HG03097 (cell line): ENCODE data around the gene SLC25A17.
"Not testable (repeated sequence)": the region's sequence is repeated elsewhere in the genome, so short reads cannot be mapped to it uniquely, and the experiment has no call there.

Experiments
- ATAC-seq: cut with Tn5 transposase; IDR thresholded peaks from one replicate; pipeline ENCODE4 v1.9.1; 2021; ENCODE audit not compliant: unreplicated experiment, low FRiP score

Gene SLC25A17

GRCh38 chr22:40823426-40823825, 4.3 kb upstream of the SLC25A17 start:
- no peak for ATAC-seq

GRCh38 chr22:40819599-40820140, 524 bp upstream of the SLC25A17 start:
- no peak for ATAC-seq

GRCh38 chr22:40818192-40818746, 877 bp downstream of the SLC25A17 start:
- no peak for ATAC-seq

- no peak for ATAC-seq
Measured at GRCh38 chr22:40817737-40818136, 1.4 kb downstream of the SLC25A17 start.

GRCh38 chr22:40813912-40814315, 5.2 kb downstream of the SLC25A17 start:
- ATAC-seq = no peak

GRCh38 chr22:40808018-40808841, 10.9 kb downstream of the SLC25A17 start:
- no peak for ATAC-seq

- no peak for ATAC-seq
Measured at GRCh38 chr22:40806711-40807110, 12.4 kb downstream of the SLC25A17 start.

- no peak for ATAC-seq
Measured at GRCh38 chr22:40805699-40806203, 13.4 kb downstream of the SLC25A17 start.

- ATAC-seq = no peak
Measured at GRCh38 chr22:40805239-40805638, 13.9 kb downstream of the SLC25A17 start.

- no peak for ATAC-seq
Measured at GRCh38 chr22:40803321-40803720, 15.8 kb downstream of the SLC25A17 start.

GRCh38 chr22:40799008-40799407, 20.1 kb downstream of the SLC25A17 start:
- no peak for ATAC-seq

GRCh38 chr22:40797427-40797826, 21.7 kb downstream of the SLC25A17 start:
- ATAC-seq = no peak

GRCh38 chr22:40792451-40792850, 26.7 kb downstream of the SLC25A17 start:
- no peak for ATAC-seq

GRCh38 chr22:40791241-40791640, 27.9 kb downstream of the SLC25A17 start:
- no peak for ATAC-seq

- no peak for ATAC-seq
Measured at GRCh38 chr22:40789131-40789530, 30.0 kb downstream of the SLC25A17 start.

GRCh38 chr22:40782521-40782920, 36.6 kb downstream of the SLC25A17 start:
- ATAC-seq = no peak

- ATAC-seq = not testable (repeated sequence)
Measured at GRCh38 chr22:40781749-40782148, 37.4 kb downstream of the SLC25A17 start.

- ATAC-seq = no peak
Measured at GRCh38 chr22:40769761-40770160, 49.4 kb downstream of the SLC25A17 start.

GRCh38 chr22:40768206-40768605, 50.9 kb downstream of the SLC25A17 start:
- no peak for ATAC-seq

- ATAC-seq = no peak
Measured at GRCh38 chr22:40766956-40767355, 52.2 kb downstream of the SLC25A17 start.

- no peak for ATAC-seq
Measured at GRCh38 chr22:40764763-40765441, 54.2 kb downstream of the SLC25A17 start.
